Adrenal gland (tissue), 12 donors: ENCODE measurements around the gene DENND5B. TPM values are rescaled to one million over a fixed set of nuclear protein-coding genes. Genes with fewer than 3 reads are reported as not detected.

Source experiments
- DNase-seq, 7 donors: peaks; one replicate each; pipeline ENCODE4 v3.0.0-alpha.2; 2019 to 2020
- H3K27ac ChIP-seq, 5 donors: fragments of 200-600 bp; sonication (generic) in 4 of 5; 1 replicate in 3 of 5; 2 replicates in 2 of 5; pipeline versions ENCODE4 v1.5.1 to v1.8.0; 2016 to 2020; ENCODE audit warnings: mild to moderate bottlenecking in 1 of 5
- H3K27me3 ChIP-seq: fragments of 200-600 bp; 2 replicates; pipeline ENCODE4 v1.8.0; 2021
- H3K36me3 ChIP-seq, 2 donors: fragments of 200-600 bp; replicated peaks in 1 of 2; 1 replicate in 1 of 2; 2 replicates in 1 of 2; pipeline versions ENCODE4 v1.5.1 to v1.8.0; 2018 to 2022
- H3K4me1 ChIP-seq, 2 donors: fragments of 200-600 bp; replicated peaks in 1 of 2; 1 replicate in 1 of 2; 2 replicates in 1 of 2; pipeline versions ENCODE4 v1.5.1 to v1.8.0; 2018 to 2021
- H3K4me3 ChIP-seq, 4 donors: fragments of 200-600 bp; sonication (generic) in 3 of 4; one replicate each; pipeline ENCODE4 v1.5.1; 2016 to 2018
- H3K9me3 ChIP-seq, 3 donors: fragments of 200-600 bp; sonication (generic) in 1 of 3; replicated peaks in 1 of 3; 1 replicate in 2 of 3; 2 replicates in 1 of 3; pipeline versions ENCODE4 v1.5.1 to v1.8.0; 2016 to 2021
- POLR2A ChIP-seq, 2 donors: fragments of 450-650 bp; IDR thresholded peaks; one replicate each; pipeline ENCODE4 v1.6.1; 2017; ENCODE audit warnings: antibody characterized with exemption in 2 of 2, mild to moderate bottlenecking in 2 of 2, moderate library complexity in 1 of 2
- WGBS, 4 donors: extraction: QIAGEN DNeasy Blood & Tissue Kit in 2 of 4; methylation state at CpG; one replicate each; pipeline versions ENCODE4 v1.1.5 to v1.1.7; 2013 to 2017; 5-methylcytosine and 5-hydroxymethylcytosine counted together
- intact Hi-C, 2 donors: fragments of 100-400 bp; cut with DNase I; formaldehyde crosslinking; loops; one replicate each; pipeline versions ENCODE4 v1.14.1 to v1.15.0; 2022 to 2023
- polyA plus RNA-seq, 3 donors: library from polyadenylated mRNA; stranded (reverse); fragments of 200-250 nt in 2 of 3; fragments of 350-450 nt in 1 of 3; fragmentation: Illumina TruSeq in 1 of 3; extraction: RNeasy Lipid Tissue Mini Kit (QIAGEN cat#74804) in 1 of 3; gene quantifications; one replicate each; pipeline ENCODE4 v1.2.3, GENCODE V29; 2013 to 2014
- total RNA-seq, 9 donors: library from RNA; depleted of rRNA in 4 of 9; stranded (reverse); fragments of >200 nt in 4 of 9; fragments of 120-200 nt in 1 of 9; fragmentation: NEBNext Ultra II Directional in 1 of 9; extraction: Animal tissue kit (Norgen Biotek cat#: 25700) in 1 of 9; gene quantifications; one replicate each; pipeline versions ENCODE4 v1.1.0 to v1.2.4, GENCODE V29; 2013 to 2023
- TF ChIP-seq, protein P1 (sequence below), 6 experiments: fragments of 450-650 bp in 4 of 6; fragments of 200-600 bp in 2 of 6; sonication (generic) in 1 of 6; IDR thresholded peaks; 1 replicate in 5 of 6; 2 replicates in 1 of 6; pipeline versions ENCODE4 v1.5.1 to v1.8.0; 2016 to 2021; ENCODE audit warnings: antibody characterized with exemption in 6 of 6, mild to moderate bottlenecking in 2 of 6, moderate library complexity in 1 of 6
- donor health status: healthy with polysubstance abuse.
- donor health status: Bipolar disorder and iron deficiency.
- donor health status: DM: yes; HTN: yes; CAD: no.
- donor health status: DM: no; HTN: no; CAD: no.
- donor health status: DM: no; HTN: no; CAD: no.
- donor health status: DM: yes; HTN: yes; CAD: no.

Gene DENND5B
- total and polyA plus RNA-seq, 12 donors = 4.2 to 32.5 (median 23.0) TPM

GRCh38 chr12:31371256-31371620, 219.7 kb downstream of the DENND5B start:
- 79 to 94% (median 87%) methylated on average over 2 of the region's 2 CpGs for WGBS, 4 donors
- no peaks in the 10 kb centered on the region for H3K27me3 ChIP-seq
- no peaks in the 10 kb centered on the region for H3K36me3 ChIP-seq
- no peak overlapping the region for H3K4me3 ChIP-seq
- no peak for DNase-seq
- no peak overlapping the region for H3K27ac ChIP-seq
- intact Hi-C loops = no loop called here
- TF ChIP-seq POLR2A (IDR thresholded peaks at IDR 0.05) = no peak
- TF ChIP-seq, protein P1, sequence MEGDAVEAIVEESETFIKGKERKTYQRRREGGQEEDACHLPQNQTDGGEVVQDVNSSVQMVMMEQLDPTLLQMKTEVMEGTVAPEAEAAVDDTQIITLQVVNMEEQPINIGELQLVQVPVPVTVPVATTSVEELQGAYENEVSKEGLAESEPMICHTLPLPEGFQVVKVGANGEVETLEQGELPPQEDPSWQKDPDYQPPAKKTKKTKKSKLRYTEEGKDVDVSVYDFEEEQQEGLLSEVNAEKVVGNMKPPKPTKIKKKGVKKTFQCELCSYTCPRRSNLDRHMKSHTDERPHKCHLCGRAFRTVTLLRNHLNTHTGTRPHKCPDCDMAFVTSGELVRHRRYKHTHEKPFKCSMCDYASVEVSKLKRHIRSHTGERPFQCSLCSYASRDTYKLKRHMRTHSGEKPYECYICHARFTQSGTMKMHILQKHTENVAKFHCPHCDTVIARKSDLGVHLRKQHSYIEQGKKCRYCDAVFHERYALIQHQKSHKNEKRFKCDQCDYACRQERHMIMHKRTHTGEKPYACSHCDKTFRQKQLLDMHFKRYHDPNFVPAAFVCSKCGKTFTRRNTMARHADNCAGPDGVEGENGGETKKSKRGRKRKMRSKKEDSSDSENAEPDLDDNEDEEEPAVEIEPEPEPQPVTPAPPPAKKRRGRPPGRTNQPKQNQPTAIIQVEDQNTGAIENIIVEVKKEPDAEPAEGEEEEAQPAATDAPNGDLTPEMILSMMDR (IDR thresholded peaks at IDR 0.05) = no peak
- H3K4me1 ChIP-seq = peaks cover 0 to 18% of the 10 kb centered on the region in 2 donors
- H3K9me3 ChIP-seq = no peaks in the 10 kb centered on the region

- Histone ChIP-seq H3K9me3 (no peaks in the 10 kb centered on the region), H3K36me3 (no peaks in the 10 kb centered on the region), H3K4me1 (peaks cover 0 to 18% of the 10 kb centered on the region in 2 donors), H3K27ac (peak overlapping the region in 2 of 5 donors; percentile 1 to 35), H3K27me3 (no peaks in the 10 kb centered on the region), H3K4me3 (peak overlapping the region in 1 of 4 donors; percentile 38)
- TF ChIP-seq, protein P1 (IDR thresholded peaks at IDR 0.05) = no peak
- no peak for TF ChIP-seq POLR2A (IDR thresholded peaks at IDR 0.05)
- intact Hi-C loops = no loop called here
- no peak for DNase-seq
- 56 to 69% (median 60%) methylated on average over 10 of the region's 10 CpGs for WGBS, 4 donors
Measured at GRCh38 chr12:31370531-31371255, 220.2 kb downstream of the DENND5B start.

- intact Hi-C loops = no loop called here
- Histone ChIP-seq H3K36me3 (no peaks in the 10 kb centered on the region), H3K9me3 (no peaks in the 10 kb centered on the region), H3K27ac (peak overlapping the region in 2 of 5 donors; percentile 1 to 35), H3K27me3 (no peaks in the 10 kb centered on the region), H3K4me1 (peaks cover 0 to 18% of the 10 kb centered on the region in 2 donors), H3K4me3 (peak overlapping the region in 1 of 4 donors; percentile 38)
- 45 to 59% (median 54%) methylated on average over 19 to 21 of the region's 21 CpGs for WGBS, 4 donors
- TF ChIP-seq, protein P1 (IDR thresholded peaks at IDR 0.05) = no peak
- no peak for TF ChIP-seq POLR2A (IDR thresholded peaks at IDR 0.05)
- DNase-seq = peak; percentile 22 to 60 (median 43)
Measured at GRCh38 chr12:31369712-31370521, 221.0 kb downstream of the DENND5B start.

DNA sequence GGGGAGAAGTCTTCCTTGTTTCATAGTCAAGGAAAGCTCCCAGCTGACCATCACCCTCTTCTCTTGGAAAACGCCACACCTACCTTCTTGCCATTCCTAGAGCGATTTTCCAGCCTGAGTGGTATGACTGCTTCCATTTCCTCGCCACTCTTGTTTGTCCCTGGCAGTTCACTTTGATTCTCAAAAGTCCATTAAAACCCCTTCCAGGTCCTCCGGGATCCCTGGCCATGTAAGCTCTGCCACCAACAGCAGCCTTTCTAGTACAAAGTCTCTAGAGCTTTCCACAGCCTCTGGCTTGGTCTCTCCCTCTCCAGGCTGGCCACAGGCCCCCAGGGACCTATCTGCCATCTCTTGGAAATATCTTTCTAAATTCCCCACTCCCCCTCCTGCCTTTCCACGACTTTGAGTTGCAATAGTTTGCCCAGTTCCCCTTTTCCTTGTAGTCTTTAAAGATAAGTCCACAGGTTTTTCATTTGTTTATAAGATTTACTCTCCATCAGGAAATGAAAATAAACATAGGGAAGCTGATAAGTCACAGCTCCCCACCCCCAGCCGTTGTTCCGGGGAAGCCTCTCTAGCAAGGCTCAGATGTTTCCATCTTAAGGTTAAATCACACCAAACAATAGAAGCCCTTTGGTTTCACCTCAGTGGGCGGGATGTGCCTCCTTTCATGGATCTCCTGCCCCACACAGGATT, 222.1 kb downstream of the DENND5B start:
- Histone ChIP-seq H3K4me1 (peaks cover 0 to 18% of the 10 kb centered on the region in 2 donors), H3K9me3 (no peaks in the 10 kb centered on the region), H3K4me3 (no peak overlapping the region), H3K36me3 (no peaks in the 10 kb centered on the region), H3K27me3 (no peaks in the 10 kb centered on the region), H3K27ac (no peak overlapping the region)
- DNase-seq = no peak
- intact Hi-C loops = no loop called here
- 55 to 58% (median 56%) methylated on average over 8 of the region's 8 CpGs for WGBS, 4 donors
- TF ChIP-seq, protein P1 (IDR thresholded peaks at IDR 0.05) = no peak
- no peak for TF ChIP-seq POLR2A (IDR thresholded peaks at IDR 0.05)
